NCI-H526 (cell line): Measurements from ENCODE around the gene ARL15.

ENCODE experiments used
- DNase-seq, 2 experiments: peaks; one replicate each; lab custom pipeline; 2025; lab: John Stamatoyannopoulos, UW

ARL15 gene

DNA sequence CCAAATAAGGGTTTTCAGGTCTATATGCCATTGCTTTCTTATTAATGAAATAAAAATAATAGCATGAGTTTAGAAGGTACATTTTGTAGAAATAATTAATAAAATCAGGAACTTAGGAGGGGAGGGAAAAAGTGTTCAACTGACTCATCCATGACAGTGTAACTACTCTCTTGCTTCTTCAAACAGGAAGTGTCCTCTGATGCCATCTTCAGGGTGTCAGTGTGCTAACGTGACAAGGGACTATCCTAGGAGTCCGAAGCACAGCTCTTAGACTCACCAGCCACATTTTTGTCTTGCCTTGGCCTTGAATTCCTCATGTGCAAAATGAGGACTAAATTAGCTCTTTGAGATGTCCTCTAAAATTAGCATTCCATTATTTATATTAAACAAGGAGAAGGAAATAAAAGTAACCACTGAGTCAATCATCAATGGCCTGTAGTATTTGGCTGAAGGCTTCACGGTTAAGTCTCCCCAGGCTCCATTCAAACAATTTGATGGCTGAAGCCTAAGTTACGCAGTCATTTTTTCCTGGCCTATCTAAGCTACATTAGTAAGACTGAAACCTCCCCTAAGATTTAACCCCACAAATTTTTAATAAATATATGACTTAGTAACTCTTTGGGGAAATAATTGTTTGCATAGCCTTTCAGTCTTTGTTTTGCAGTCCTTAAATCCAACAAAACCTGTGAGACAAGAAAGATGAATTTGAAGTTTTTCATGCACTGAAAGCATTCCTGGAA is 151.1 kb downstream of the ARL15 start:
- DNase-seq, result peak in 1 of 2 experiments; percentile 0

DNA sequence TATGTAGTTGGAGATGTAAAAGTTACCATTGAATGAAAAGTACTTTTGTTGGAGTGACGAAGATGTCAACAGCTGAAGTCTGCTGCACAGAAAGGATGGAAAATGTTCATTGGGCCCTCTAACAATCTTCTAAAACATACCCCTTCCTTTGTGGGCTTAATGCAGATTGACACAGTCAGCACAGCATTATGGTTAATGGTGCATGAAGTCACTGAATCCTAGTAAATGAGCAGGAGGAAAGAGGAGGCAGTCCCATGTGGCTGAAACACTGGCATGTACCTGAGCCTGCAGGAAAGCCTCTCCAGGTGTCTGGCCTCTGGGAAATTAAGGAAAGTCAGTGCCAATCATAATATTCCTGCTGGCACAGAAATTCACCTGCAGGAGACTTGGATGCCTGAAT is 153.8 kb downstream of the ARL15 start:
- peak; percentile 19 to 41 for DNase-seq

DNA sequence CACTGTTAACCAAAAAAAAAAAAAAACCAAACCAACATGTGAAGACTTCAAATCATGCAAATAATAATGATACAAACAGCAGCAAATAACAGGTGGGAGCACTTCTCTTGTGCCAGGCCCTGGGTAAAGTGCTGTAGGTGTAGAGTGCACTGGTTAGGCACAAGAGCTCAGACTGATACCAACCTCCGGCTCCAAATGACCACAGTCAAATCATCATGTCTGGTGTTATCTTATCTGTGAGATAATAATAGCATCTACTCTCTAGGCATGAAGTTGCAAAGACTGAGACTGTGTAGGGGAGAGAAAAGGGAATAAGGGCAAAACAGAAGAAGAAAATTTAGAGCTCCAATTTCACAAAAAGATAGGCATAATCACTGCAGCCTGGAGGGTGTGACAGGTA is 159.5 kb downstream of the ARL15 start:
- DNase-seq, result no peak

DNA sequence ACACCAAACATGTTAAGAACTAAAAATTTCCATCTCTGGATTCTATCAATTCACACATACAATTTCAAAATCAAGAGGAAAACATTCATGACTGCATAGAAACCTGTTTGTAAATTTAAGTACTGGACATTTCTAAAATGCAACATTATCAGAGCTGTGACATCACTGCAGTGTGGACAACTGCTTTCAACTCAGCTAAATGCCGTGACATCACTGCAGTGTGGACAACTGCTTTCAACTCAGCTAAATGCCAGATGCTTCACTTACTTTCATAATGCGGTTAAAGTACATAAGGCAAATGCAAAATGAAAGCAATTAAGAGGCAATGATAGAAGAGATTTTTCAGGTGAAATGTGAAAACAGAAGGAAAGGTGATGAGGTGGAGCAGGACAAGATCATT is 161.5 kb downstream of the ARL15 start:
- DNase-seq, result peak in 1 of 2 experiments; percentile 19

DNA sequence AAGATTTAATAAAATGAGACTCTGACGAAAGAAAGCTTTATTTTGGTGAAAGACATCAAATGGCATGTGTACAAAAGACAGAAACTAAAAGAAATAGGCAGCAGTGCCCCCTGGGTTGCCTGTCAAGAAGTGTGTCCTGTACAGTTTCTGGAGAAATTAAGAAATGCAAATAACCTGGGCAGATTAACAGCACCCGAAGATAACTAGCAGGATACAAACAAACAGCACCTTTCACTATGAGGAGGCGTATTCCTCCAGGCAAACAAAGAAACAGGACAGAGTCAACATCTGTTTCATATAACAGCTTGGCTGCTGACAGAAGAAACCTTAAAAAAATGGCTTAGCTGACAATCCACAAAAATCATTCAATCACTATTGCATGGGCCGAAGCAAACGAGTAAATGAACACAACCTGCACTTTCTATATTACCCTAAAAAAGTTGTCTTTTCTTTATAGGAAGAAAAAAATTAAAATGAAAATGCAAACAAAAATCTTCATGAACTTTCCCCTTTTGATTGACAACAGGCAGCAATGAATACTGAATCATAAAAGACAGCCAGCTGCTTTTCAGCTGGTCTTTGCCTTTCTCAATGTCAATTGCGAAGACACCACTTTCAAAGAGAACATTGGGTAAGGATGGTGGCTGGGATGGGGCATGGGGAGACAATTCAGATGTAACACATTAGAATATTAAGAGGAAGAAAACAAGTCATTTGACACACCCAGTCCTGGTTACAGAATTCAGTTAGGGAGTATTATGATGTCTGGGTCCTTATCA is 162.1 kb downstream of the ARL15 start:
- DNase-seq, result peak in 1 of 2 experiments; percentile 0

DNA sequence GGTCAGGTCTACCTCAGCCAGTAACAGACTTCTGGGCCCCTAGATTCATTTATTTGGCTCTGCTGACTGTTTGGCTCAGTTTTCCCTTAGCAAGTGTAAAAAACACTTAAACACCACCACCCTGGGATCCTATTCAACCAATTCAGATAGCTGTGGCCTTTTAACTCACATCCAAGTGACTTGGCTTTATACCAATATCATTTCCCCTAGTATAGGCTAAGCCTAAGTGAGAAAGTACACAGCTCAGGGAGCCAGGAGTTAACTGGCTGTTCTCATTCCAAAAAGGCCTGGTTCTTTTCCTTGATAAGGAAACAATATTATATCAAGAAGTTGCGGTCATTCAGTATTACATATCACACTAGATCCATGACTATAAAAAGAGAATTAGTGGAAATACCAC is 163.5 kb downstream of the ARL15 start:
- DNase-seq, result no peak

DNA sequence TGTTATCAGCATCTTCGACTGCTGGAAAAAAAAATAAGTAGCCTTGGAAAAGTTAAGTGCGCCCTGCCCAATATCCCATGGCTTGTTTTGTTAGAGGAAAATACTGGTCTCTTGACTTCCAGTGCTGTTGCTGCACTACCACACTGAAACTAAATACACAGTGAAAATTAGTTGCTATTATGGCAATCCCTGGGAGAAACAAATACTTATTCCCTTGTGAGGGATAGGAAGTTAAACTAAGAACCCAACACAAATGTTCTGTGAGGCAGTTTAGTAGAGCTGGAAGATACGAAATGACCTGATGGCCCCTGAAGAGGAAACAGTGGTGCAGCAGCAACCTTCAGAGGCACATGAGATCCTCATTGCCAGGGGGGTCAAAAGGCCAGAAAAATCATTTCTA is 164.0 kb downstream of the ARL15 start:
- DNase-seq, result no peak

DNA sequence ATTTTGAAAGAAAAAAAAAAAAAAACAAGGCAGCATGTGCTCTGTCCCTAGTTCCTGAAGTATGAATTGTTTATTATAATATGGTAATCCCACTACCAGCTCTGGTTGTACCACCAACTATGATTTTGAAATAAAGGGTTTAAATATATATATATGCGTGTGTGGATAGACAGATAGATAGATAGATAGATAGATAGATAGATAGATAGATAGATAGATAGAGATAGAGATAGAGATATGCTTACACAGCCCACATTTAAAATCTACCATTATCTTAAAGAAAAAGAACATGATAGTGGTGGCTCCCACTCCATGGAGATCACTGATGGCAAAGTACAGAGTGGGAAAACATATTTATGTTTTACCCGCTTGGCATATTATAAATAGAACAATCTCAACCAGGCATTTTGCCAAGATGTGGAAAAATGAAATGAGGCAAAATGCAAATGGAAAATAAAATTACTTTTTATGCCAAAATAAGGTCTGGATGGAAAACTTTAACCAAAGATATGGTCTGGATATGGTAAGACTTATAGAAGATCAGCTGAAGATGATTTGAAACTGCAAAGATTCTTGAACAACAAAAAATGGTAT is 170.0 kb downstream of the ARL15 start:
- no peak for DNase-seq

DNA sequence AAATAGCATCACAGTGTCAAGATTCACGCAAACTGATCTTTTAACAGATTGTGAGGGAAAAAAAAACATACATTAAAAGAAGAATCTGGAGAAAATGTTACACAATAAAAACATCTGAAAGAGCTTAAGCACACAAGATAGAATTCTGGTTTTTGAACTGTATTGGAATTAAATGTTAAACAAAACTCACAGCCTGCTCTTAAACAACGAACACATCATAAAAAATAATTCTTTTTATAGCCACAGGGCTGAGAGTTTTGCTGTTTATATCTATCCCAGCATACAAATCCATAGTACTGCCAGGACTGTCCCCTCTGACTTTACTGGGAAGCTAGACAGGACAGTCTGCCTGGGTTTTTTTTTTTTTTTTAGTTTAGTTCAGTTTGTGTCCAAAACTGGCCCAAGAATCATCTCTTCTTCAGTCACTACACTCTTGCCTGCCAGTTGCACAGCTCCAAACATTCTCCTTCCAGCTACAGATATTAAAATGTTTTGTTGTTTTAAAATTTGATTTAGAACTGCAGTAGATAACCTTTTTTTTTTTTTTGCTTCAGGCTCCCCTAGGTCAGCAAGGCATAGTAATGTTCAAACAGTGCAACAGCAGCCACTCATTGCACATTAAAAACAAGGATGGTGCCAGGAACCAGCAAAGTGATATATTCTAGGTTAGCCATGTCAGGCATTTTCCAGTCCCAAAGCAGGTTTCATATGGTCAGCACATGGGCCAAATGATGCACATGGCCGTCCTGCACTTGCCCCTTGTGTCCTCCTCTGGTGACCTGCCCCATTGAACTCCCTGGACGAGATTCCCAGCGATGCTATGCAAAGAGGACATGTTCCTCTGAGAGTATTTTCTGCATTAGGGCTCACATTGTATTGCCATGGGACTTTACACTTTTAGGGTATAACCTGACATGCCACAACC is 173.6 kb downstream of the ARL15 start:
- no peak for DNase-seq

DNA sequence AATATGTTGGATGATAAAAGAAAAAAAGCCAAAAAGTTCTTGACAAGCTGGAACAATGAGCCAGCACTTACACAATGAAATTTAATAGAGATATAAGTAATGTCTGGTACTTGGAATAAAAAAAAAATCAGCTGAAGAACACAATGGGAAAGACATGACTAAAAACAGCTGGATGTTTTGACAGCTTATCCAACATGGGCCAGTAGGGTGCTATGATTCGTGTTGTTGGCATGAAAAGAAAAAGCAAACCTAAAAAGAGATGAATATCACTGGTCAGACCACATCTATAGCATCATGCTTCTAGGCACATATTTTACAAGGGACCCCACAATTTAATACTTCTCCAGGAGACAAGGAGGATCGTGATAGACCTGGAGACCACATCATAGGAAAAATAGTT is 175.3 kb downstream of the ARL15 start:
- no peak for DNase-seq

DNA sequence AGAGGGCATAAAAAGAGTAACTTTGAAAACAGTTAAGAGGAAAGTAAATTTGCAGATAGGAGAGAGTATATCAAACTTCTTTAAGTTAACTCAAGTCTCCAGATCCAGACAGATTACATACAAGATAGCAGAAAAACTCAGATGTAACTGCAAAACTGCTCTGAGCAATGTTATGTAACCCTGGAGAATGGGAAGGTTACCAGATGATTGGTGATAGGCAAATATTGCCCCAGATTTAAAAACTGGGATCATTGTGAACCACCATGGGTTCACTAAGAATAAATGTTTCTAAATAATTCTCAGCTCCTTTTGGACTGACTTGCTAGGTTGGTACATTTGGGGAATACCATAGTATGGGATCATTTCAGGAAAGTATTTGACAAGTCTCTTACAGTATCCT is 176.5 kb downstream of the ARL15 start:
- DNase-seq, result no peak

DNA sequence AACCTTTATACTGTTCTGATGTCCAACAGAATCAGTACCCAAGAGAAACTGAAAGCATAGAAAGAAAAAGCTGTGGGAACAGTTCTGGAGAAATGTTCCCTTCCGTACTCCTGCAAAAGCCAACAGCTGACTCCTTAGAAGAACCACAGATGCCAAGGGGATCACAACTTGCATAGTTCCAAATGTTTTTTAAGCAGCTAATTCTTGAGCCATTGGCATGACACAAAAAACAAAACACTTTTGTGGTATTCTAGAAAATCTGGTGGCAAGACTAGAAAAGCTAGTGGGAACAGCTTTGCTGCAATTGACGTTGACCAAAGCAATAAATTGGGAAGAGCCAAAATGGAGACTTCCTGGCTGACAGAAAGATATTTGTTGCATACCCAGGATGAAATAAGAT is 189.9 kb downstream of the ARL15 start:
- no peak for DNase-seq

DNA sequence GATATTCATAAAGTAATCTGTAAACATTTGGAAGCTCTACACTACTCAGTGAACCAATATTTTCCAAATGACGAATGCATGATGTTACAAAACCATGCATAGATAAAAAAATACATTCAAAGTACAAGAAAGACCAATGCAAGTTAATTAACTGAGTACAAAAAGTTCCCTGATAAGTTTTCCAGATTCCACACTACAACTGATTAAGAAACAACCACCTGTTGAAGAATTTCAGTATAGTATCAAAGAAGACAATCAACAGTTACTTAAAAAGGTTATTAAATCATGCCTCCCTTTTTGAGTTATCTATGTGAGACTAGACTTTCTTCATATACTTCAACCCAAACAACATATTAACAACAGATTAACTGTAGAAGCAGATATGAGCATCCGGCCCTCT is 192.4 kb downstream of the ARL15 start:
- DNase-seq, result no peak

DNA sequence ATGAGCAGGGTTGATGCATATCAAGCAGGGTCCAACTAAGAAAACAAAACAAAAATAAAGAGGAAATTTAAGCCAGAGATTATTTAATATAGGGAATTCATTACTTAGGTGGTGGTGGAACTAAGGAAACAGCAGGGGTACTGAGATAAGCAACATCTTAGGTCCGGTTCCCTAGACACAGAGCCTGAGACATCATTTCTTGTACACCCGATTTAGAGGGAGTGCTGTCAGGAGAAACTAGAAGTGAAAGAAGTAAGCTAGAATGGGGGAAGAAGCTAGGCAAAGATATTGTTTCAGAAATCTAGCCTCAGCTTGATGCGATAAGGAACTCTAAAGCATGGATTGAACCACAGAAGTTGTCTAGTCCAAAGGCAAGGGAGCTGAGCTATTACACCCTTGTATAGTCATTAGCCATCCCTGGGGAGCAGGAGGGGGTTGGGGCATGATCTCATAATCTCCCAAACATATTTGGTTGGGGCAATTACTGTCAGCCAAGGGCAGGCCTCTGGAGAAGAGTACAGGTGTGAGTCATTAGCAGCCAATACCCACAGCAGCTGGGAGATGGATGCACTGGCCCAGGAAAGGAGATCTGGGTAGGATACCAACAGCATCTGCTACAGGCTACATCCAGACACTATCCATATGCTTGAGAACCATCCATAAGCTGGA is 194.5 kb downstream of the ARL15 start:
- DNase-seq, result no peak

DNA sequence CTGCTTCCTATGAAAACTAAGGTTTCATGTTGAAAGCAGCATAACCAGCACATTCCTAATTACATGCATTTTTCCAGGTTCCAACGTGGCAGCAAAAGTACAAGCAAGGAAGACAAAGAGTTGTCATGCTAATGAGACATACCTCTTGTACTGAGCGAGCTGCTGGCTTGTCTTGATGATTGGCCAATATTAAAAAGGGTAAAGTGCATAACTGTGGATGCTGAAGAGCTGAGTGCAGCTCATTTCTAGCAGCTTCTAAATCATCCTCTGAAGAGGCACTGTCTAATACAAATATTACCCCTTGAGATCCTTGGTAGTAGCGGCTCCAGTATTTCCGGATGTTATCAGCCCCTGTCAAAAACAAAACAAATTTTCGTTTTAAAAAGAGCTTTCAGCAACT is 197.3 kb downstream of the ARL15 start:
- DNase-seq, result no peak

DNA sequence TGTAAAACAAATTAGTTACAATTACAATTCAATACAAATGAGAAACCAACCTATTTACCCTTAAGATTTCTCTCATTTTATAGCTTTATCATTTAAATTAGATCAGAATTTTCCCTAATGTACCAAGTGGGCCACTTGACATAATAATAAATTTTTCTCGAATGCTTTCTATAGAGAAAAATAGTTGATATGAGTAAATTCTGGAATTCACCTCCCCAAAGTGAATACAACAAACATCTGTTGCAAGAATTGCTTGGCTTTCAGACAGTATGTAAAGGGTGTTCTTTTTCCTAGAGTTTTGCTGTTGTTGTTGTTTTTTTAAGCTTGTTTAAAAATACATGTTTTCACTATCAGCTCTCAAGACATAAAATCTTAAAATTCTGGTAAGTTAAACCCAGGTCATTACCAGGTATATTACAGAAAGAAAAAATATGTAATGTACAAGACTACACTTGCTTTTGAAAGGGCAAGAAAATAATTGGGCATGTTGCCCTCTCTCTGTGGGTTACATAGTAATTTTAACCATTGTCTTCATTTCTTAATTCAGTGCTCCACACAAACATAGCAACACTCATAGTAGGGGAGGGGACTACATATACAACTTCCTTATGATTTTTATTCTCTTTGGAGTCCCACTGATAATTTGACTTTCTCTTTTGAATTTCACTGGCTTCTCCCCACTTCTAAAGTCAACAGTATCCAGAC is 200.6 kb downstream of the ARL15 start:
- no peak for DNase-seq

DNA sequence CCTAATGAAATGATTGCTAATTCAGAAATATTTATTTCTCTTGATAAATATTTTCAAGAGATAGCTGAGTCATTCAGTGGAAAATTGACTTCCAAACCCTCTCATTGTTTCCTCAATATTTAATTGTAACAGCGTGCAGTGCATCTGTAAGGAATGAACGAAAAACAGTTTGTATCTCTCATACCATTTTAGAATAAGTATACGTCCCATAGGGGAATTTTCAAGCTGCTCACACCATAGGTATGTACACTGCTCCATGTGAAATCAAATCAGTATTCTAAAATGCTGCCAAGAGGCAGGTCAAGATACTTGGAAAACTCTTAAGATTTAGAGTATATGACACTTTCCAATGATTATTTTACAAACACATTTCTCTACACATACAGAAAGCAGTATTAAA is 202.2 kb downstream of the ARL15 start:
- no peak for DNase-seq

DNA sequence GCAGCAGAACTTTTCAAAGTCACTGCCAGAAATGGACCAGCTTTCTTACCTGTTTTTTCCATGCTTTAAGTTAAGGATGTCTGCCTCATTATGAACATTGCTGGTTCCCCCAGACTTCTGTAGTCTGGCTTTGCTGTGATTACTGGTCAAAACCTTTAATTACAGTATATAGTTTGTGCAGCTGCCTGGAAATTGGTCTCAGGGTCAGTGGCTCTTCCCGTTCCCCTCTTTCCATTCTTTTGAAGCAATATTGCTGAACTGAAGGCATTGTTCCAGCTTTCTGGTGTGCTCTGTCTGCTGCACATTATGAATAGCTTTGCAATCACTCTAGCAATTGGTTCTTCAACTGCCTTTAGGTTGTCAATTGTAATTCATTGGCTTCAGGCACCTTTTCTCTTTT is 206.5 kb downstream of the ARL15 start:
- no peak for DNase-seq

DNA sequence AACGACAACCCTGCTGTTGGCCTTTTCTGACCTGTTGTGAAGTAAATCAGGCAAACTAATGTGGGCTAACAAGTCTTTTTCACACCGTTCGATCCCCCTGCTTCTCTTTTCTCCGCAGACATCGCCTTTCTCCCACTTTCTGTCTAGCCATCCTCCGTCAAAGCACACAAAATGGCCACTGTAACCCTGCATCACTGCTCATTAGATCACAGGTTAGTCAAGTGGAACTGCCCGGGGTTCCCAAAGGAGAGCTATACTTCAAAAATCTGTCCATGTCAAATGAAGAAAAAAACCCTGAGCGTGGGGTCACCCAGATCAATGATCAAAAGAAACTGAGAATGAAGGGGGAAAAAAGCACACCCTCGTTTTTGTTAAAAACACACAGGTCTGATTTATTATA is 212.1 kb downstream of the ARL15 start:
- DNase-seq, result no peak

DNA sequence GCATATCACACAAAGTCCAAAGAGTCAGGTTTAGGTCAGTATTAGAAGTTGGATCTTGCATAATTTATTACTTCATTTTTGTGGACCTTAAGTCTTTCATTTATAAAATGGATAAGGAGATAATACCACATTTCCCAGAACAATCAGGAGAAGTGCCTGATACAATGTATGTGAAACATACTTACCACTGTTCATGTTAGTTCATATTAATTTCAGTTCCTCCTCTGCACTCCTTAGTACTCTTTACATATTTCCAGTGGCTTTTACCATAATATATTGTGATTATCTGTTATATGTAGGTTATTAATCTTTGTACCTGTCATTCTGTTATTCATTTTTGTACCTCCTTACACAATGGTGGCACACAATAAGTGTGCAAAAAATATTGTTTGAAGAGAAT is 214.4 kb downstream of the ARL15 start:
- no peak for DNase-seq

DNA sequence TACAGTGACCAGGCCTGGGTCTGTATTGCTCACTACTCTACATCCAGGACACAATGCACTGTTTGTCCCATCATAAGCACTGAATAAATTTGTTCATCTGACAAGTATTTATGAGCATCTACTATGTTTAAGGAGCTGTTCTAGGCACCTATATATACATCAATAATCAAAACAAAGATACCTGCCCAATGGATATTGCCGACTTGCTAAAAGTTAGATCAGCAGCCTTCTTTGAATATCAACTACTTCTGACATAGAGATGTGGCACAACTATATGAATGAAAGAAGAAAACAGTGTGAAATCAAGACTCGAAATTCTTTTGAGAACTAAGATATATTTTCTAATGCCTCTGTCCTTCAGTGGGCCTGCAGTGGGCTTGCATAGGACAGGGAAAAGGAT is 215.7 kb downstream of the ARL15 start:
- DNase-seq, result no peak
